SK-N-SH (cell line): Measurements from ENCODE around the gene CNTNAP5. TPM values are rescaled to one million over a fixed set of nuclear protein-coding genes. Genes with fewer than 3 reads are reported as not detected.

Experiments
- CTCF ChIA-PET: fragments of 300-600, 350-600 bp; formaldehyde crosslinking; extraction: SDS; loops from one replicate; lab custom pipeline; 2021; lab: Yijun Ruan, JAX
- POLR2A ChIA-PET: fragments of 350-600 bp; sonication (Branson Sonifier 250); formaldehyde crosslinking; extraction: SDS; loops from one replicate; lab custom pipeline; 2020; ENCODE audit warnings: antibody characterized with exemption, inconsistent platforms; lab: Yijun Ruan, JAX
- DNase-seq: peaks from one replicate; pipeline ENCODE4 v3.0.0; 2012
- H2AFZ ChIP-seq: fragments of 200-600 bp; sonication (generic); 2 replicates; pipeline ENCODE4 v1.8.1; 2016; ENCODE audit warnings: antibody characterized with exemption, mild to moderate bottlenecking, low read depth
- H3F3A ChIP-seq: fragments of 200-600 bp; sonication (generic); replicated peaks from 2 replicates; pipeline ENCODE3; 2016; ENCODE audit warnings: antibody characterized with exemption, mild to moderate bottlenecking; ENCODE audit not compliant: insufficient read depth
- H3K27ac ChIP-seq, 2 experiments: fragments of 200-500 bp in 1 of 2; fragments of 200-600 bp in 1 of 2; sonication (Bioruptor generic) in 1 of 2; sonication (generic), shearing (Covaris generic) in 1 of 2; 2 replicates each; pipeline versions ENCODE4 v1.5.1 to v1.6.1; 2014 to 2016; ENCODE audit warnings: low read depth in 2 of 2, inconsistent platforms in 1 of 2, low read length in 1 of 2, mild to moderate bottlenecking in 1 of 2, mixed read lengths in 1 of 2
- H3K27me3 ChIP-seq: fragments of 200-600 bp; sonication (generic), shearing (Covaris generic); 2 replicates; pipeline ENCODE4 v1.6.1; 2016; ENCODE audit warnings: mixed run types; ENCODE audit not compliant: insufficient read depth
- H3K36me3 ChIP-seq, 2 experiments: fragments of 200-500 bp in 1 of 2; fragments of 200-600 bp in 1 of 2; sonication (Bioruptor generic) in 1 of 2; sonication (generic) in 1 of 2; replicated peaks in 1 of 2; 2 replicates each; pipeline versions ENCODE3 to v1.5.1; 2014 to 2016; ENCODE audit warnings: low read length in 1 of 2, mild to moderate bottlenecking in 1 of 2; ENCODE audit not compliant: insufficient read depth in 2 of 2, control insufficient read depth in 1 of 2
- H3K4me1 ChIP-seq, 2 experiments: fragments of 200-500 bp in 1 of 2; fragments of 200-600 bp in 1 of 2; sonication (Bioruptor generic) in 1 of 2; sonication (generic), shearing (Covaris generic) in 1 of 2; 2 replicates each; pipeline versions ENCODE4 v1.5.1 to v1.6.1; 2014 to 2016; ENCODE audit warnings: low read depth in 1 of 2, low read length in 1 of 2, mixed run types in 1 of 2; ENCODE audit not compliant: insufficient read depth in 2 of 2, control insufficient read depth in 1 of 2
- H3K4me2 ChIP-seq: fragments of 200-600 bp; sonication (generic), shearing (Covaris generic); 2 replicates; pipeline ENCODE4 v1.6.1; 2017; ENCODE audit warnings: mixed run types
- H3K4me3 ChIP-seq, 2 experiments: fragments of 200-500 bp in 1 of 2; fragments of 200-600 bp in 1 of 2; sonication (Bioruptor generic) in 1 of 2; sonication (generic), shearing (Covaris generic) in 1 of 2; 2 replicates each; pipeline versions ENCODE4 v1.5.1 to v1.8.1; 2014 to 2016; ENCODE audit warnings: low read depth in 2 of 2, inconsistent platforms in 1 of 2, low read length in 1 of 2, mild to moderate bottlenecking in 1 of 2, mixed read lengths in 1 of 2, moderate library complexity in 1 of 2
- H3K79me2 ChIP-seq: fragments of 200-600 bp; sonication (generic); 2 replicates; pipeline ENCODE4 v1.8.1; 2017; ENCODE audit warnings: mild to moderate bottlenecking; ENCODE audit not compliant: insufficient read depth
- H3K9ac ChIP-seq: fragments of 200-600 bp; sonication (generic); 2 replicates; pipeline ENCODE4 v1.6.1; 2017; ENCODE audit warnings: mixed run types
- H3K9me2 ChIP-seq: fragments of 200-600 bp; sonication (generic); 2 replicates; pipeline ENCODE4 v1.6.1; 2017; ENCODE audit warnings: mixed run types
- H3K9me3 ChIP-seq: fragments of 200-600 bp; sonication (generic); 2 replicates; pipeline ENCODE4 v1.6.1; 2017; ENCODE audit warnings: mixed run types, mild to moderate bottlenecking, moderate library complexity
- H4K20me1 ChIP-seq: fragments of 200-600 bp; sonication (generic); 2 replicates; pipeline ENCODE4 v1.6.1; 2017; ENCODE audit warnings: mild to moderate bottlenecking, mixed run types; ENCODE audit not compliant: insufficient read depth
- EZH2phosphoT487 ChIP-seq: fragments of 200-600 bp; sonication (generic); IDR thresholded peaks from 2 replicates; pipeline ENCODE4 v1.6.1; 2017; ENCODE audit warnings: low read depth, mixed run types, mild to moderate bottlenecking, antibody characterized with exemption, moderate library complexity, borderline replicate concordance
- FOXJ3 ChIP-seq: sonication (generic); formaldehyde crosslinking; IDR thresholded peaks from 2 replicates; pipeline ENCODE4 v1.5.1; 2020; ENCODE audit warnings: mild to moderate bottlenecking, missing genetic modification reagents
- MAX ChIP-seq: IDR thresholded peaks from 2 replicates; pipeline ENCODE4 v1.4.0; 2012; ENCODE audit warnings: low read depth
- MEF2A ChIP-seq: IDR thresholded peaks from 2 replicates; pipeline ENCODE4 v1.4.0; 2012; ENCODE audit warnings: low read depth, borderline replicate concordance
- SMC3 ChIP-seq: IDR thresholded peaks from 2 replicates; pipeline ENCODE4 v1.6.1; 2012; ENCODE audit warnings: low read depth, low read length, improper control_type of control experiment
- TAF1 ChIP-seq: IDR thresholded peaks from 2 replicates; pipeline ENCODE4 v1.6.1; 2012; ENCODE audit warnings: low read depth, mild to moderate bottlenecking, low read length, moderate library complexity, borderline replicate concordance
- TEAD4 ChIP-seq: IDR thresholded peaks from 2 replicates; pipeline ENCODE4 v1.4.0; 2012; ENCODE audit warnings: mild to moderate bottlenecking, borderline replicate concordance; ENCODE audit not compliant: insufficient read depth
- ZBTB33 ChIP-seq: IDR thresholded peaks from 2 replicates; pipeline ENCODE4 v1.4.0; 2012; ENCODE audit warnings: low read depth, borderline replicate concordance
- WGBS: methylation state at CpG from one replicate; pipeline ENCODE4 v1.1.6; 2017; ENCODE audit warnings: low lambda C conversion rate; 5-methylcytosine and 5-hydroxymethylcytosine counted together
- polyA plus RNA-seq, 3 experiments: library from polyadenylated mRNA; depleted of rRNA; stranded (reverse); fragments of >200 nt; gene quantifications; 2 replicates each; pipeline ENCODE4 v1.2.3, GENCODE V29; 2012
- TF ChIP-seq, protein P1 (sequence below): fragments of 150-350 bp; IDR thresholded peaks from 2 replicates; pipeline ENCODE4 v1.6.1; 2016; ENCODE audit warnings: mild to moderate bottlenecking, low read depth, low read length

CNTNAP5 gene
- polyA plus RNA-seq, 1 of the 3 experiments (the other 2 are of a cell fraction) = 0.08 TPM

GRCh38 chr2:124888431-124888830 is 863.3 kb downstream of the CNTNAP5 start:
- no peaks in the 10 kb centered on the region for H3K9me2 ChIP-seq
- H3K4me3 ChIP-seq = no peak overlapping the region
- 53% methylated on average over 1 of the region's 1 CpG for WGBS
- H3K4me1 ChIP-seq = no peaks in the 10 kb centered on the region
- DNase-seq = no peak
- H4K20me1 ChIP-seq = no peaks in the 10 kb centered on the region
- H3K9ac ChIP-seq = no peak overlapping the region
- no peaks in the 10 kb centered on the region for H3K79me2 ChIP-seq
- no peak for TF ChIP-seq MEF2A
- TF ChIP-seq, protein P1, sequence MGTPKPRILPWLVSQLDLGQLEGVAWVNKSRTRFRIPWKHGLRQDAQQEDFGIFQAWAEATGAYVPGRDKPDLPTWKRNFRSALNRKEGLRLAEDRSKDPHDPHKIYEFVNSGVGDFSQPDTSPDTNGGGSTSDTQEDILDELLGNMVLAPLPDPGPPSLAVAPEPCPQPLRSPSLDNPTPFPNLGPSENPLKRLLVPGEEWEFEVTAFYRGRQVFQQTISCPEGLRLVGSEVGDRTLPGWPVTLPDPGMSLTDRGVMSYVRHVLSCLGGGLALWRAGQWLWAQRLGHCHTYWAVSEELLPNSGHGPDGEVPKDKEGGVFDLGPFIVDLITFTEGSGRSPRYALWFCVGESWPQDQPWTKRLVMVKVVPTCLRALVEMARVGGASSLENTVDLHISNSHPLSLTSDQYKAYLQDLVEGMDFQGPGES = no peak
- TF ChIP-seq, all 33 proteins: peak for 0
- Histone ChIP-seq H3K36me3 (no peaks in the 10 kb centered on the region), H3K9me3 (no peaks in the 10 kb centered on the region), H2AFZ (no peak overlapping the region), H3F3A (no peaks in the 10 kb centered on the region), H3K27me3 (no peaks in the 10 kb centered on the region), H3K27ac (no peak overlapping the region), H3K4me2 (no peak overlapping the region)
- ChIA-PET POLR2A (no interaction called here), CTCF (no interaction called here)

DNA sequence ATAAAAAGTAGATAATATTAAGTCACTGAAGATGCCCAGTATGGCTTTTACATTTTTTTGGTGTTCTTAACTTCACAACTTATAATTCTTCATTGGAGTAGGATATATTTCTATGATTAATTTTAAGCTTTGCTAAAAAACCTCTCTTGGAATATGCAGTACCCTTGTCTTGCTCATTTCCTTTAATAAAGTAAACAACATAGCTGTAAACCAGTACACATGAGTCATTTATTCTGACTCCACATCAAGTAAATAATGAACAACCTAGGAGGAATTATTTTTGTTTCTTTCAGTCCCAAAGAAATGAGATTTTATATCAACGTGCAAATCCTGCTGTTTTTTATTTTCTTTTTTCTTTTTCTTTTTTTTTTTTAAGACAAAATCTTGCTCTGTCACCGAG is 869.1 kb downstream of the CNTNAP5 start:
- no peak overlapping the region for H3K4me2 ChIP-seq
- H3K36me3 ChIP-seq = no peaks in the 10 kb centered on the region
- no peaks in the 10 kb centered on the region for H3K27me3 ChIP-seq
- no peak overlapping the region for H2AFZ ChIP-seq
- no peak overlapping the region for H3K4me3 ChIP-seq
- CTCF ChIA-PET = no interaction called here
- H3K9me2 ChIP-seq = no peaks in the 10 kb centered on the region
- H3F3A ChIP-seq = no peaks in the 10 kb centered on the region
- H3K9ac ChIP-seq = no peak overlapping the region
- no peak for TF ChIP-seq ZBTB33
- TF ChIP-seq TEAD4 = no peak
- TF ChIP-seq MAX = no peak
- TF ChIP-seq SMC3 = no peak
- no peak for TF ChIP-seq TAF1
- TF ChIP-seq FOXJ3 (CRISPR knock-in tag) = no peak
- no peak for TF ChIP-seq MEF2A
- TF ChIP-seq EZH2phosphoT487 = no peak
- no peaks in the 10 kb centered on the region for H3K4me1 ChIP-seq
- POLR2A ChIA-PET = no interaction called here
- no peak overlapping the region for H3K27ac ChIP-seq
- 10% methylated on average over 2 of the region's 2 CpGs for WGBS
- no peaks in the 10 kb centered on the region for H3K9me3 ChIP-seq
- no peaks in the 10 kb centered on the region for H4K20me1 ChIP-seq
- DNase-seq = no peak
- H3K79me2 ChIP-seq = no peaks in the 10 kb centered on the region
